ENCODE data around the gene CCSER1. TPM values are rescaled to one million over a fixed set of nuclear protein-coding genes. Genes with fewer than 3 reads are reported as not detected.

Gene CCSER1
- total and polyA plus RNA-seq, 2 experiments from 2014 or later, result not detected

DNA sequence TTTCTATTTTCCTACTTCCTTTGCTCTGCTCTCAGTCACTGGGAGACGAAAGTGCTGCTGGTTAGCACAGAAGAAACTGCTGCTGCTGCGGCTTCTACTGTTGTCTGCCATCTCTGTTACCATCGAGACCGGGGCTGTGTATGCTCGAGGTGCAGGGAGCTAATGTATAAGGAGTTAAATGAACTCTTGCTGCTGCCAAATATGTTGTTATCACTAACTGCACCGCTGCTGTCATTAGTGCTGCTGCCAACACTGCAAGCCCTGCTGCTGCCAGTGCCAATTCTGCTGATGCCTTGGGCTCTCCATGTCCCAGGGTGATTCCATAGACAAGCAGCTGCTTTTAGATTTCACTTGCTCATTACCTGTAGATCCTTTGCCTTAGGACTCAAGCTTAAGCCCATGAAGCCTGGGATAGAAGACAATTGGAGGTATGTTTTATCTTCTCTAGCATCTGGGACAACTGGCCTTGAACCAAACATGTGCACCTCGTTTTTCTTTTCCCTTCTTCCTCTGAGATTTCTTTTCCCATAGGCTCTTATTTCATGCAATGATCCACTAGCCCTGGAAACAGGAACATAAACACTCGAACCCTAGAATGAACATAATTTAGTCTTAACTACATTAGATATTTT is 107.8 kb downstream of the CCSER1 start:
- H3K36me3 ChIP-seq (ENCODE audit: low read depth), result no peaks in the 10 kb centered on the region
- 16% methylated on average over 8 of the region's 8 CpGs for WGBS, 2 experiments (ENCODE audit: low coverage in 1 of 2, low lambda C conversion rate in 2 of 2, missing lambda C conversion rate in 2 of 2)
- TF ChIP-seq EZH2phosphoT487 (IDR thresholded peaks at IDR 0.05; ENCODE audit: insufficient read depth, low read depth), result no peak
- no peak overlapping the region for H3K4me3 ChIP-seq
- H3K9me2 ChIP-seq (ENCODE audit: insufficient read depth), result no peaks in the 10 kb centered on the region
- in situ Hi-C loops (cut with MboI), result no loop called here
- no peaks in the 10 kb centered on the region for H3K27me3 ChIP-seq (replicated peaks; ENCODE audit: insufficient read depth)
- no peak overlapping the region for H3K27ac ChIP-seq
- no peak overlapping the region for H3K4me2 ChIP-seq (ENCODE audit: unreplicated experiment)
- H2AFZ ChIP-seq, result no peak overlapping the region
- H3K9ac ChIP-seq, result no peak overlapping the region
- H3K79me2 ChIP-seq (ENCODE audit: insufficient read depth), result no peaks in the 10 kb centered on the region
- DNase-seq, result no peak
- no peaks in the 10 kb centered on the region for H3K4me1 ChIP-seq (ENCODE audit: insufficient read depth)
- H4K20me1 ChIP-seq (ENCODE audit: insufficient read depth), result no peaks in the 10 kb centered on the region
- no peaks in the 10 kb centered on the region for H3F3A ChIP-seq (ENCODE audit: insufficient read depth)
- H3K9me3 ChIP-seq (ENCODE audit: low read depth), result no peaks in the 10 kb centered on the region

DNA sequence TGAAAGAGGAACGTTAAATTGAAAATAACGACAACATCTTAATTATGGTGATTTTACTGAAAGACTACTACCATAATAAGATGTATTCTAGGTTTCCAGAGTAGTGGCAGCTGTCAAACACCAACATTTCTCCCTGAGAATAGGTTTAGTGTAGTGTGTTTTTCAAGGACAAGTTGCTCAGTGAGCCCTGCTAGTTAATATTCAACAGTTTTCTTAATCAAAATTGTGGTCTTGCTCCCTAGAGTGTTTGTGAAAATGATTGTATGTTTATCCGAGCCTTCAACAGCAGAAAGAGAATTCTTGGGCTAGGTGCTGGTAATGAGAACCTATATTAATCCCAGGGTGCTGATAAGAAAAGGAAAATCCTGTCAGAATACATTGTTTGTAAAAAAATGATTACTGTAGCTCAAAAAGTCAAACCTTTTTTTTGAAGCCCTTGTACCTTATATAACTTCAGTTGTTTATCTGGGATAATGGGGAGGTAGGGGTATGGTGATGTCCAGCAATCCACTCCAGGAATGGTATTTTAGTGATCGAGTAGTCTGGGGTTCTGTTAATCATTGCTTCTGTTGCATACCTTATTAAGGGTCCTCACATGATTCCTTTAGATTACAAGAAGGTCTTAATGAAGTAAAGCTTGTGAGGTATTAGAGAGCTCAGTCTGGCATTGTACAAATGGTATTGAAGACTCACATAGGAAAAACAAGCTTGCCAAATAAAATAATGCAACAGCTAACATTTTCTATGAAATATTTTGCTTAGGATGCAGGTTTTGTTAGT is 110.7 kb downstream of the CCSER1 start:
- H2AFZ ChIP-seq, result no peak overlapping the region
- H3K4me3 ChIP-seq, result no peak overlapping the region
- H3K27ac ChIP-seq, result no peak overlapping the region
- H3K9ac ChIP-seq, result no peak overlapping the region
- H3K36me3 ChIP-seq (ENCODE audit: low read depth), result no peaks in the 10 kb centered on the region
- H3K9me3 ChIP-seq (ENCODE audit: low read depth), result no peaks in the 10 kb centered on the region
- WGBS, 2 experiments (ENCODE audit: low coverage in 1 of 2, low lambda C conversion rate in 2 of 2, missing lambda C conversion rate in 2 of 2), result 22 to 32% methylated on average over 4 of the region's 4 CpGs
- TF ChIP-seq EZH2phosphoT487 (IDR thresholded peaks at IDR 0.05; ENCODE audit: insufficient read depth, low read depth) (no peak), EZH2 (IDR thresholded peaks at IDR 0.05; ENCODE audit: insufficient read depth, poor library complexity, severe bottlenecking) (no peak)
- no peaks in the 10 kb centered on the region for H3F3A ChIP-seq (ENCODE audit: insufficient read depth)
- H3K4me2 ChIP-seq (ENCODE audit: unreplicated experiment), result no peak overlapping the region
- no peaks in the 10 kb centered on the region for H3K4me1 ChIP-seq (ENCODE audit: insufficient read depth)
- no peaks in the 10 kb centered on the region for H3K9me2 ChIP-seq (ENCODE audit: insufficient read depth)
- H4K20me1 ChIP-seq (ENCODE audit: insufficient read depth), result no peaks in the 10 kb centered on the region
- DNase-seq, result no peak
- H3K79me2 ChIP-seq (ENCODE audit: insufficient read depth), result no peaks in the 10 kb centered on the region
- H3K27me3 ChIP-seq (replicated peaks; ENCODE audit: insufficient read depth), result no peaks in the 10 kb centered on the region
- in situ Hi-C loops (cut with MboI), result no loop called here

DNA sequence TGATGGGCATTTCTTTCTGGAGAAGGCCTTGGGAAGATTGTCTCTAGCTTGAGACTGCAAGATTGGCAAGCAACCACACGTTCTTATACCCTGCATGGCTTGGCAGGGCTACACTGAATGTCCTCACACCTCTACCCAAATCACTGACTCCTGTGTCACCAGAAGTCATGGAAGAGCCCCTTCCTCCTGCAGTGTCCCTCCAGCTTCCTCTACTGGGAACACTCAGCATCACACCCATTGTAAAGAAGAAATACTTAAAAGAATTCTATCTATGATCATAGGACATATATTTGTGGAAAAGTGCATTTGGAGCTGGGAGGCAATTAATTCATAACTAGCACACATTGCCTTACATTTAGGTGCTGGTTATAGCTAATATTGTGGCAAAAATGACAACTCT is 113.1 kb downstream of the CCSER1 start:
- H3K4me2 ChIP-seq (ENCODE audit: unreplicated experiment), result no peak overlapping the region
- WGBS, 2 experiments (ENCODE audit: low coverage in 1 of 2, low lambda C conversion rate in 2 of 2, missing lambda C conversion rate in 2 of 2), result 0% methylated on average over 1 of the region's 1 CpG
- no peaks in the 10 kb centered on the region for H3K79me2 ChIP-seq (ENCODE audit: insufficient read depth)
- H3K27me3 ChIP-seq (replicated peaks; ENCODE audit: insufficient read depth), result no peaks in the 10 kb centered on the region
- no peak overlapping the region for H3K9ac ChIP-seq
- H3K9me2 ChIP-seq (ENCODE audit: insufficient read depth), result no peaks in the 10 kb centered on the region
- H3K36me3 ChIP-seq (ENCODE audit: low read depth), result no peaks in the 10 kb centered on the region
- H3F3A ChIP-seq (ENCODE audit: insufficient read depth), result no peaks in the 10 kb centered on the region
- in situ Hi-C loops (cut with MboI), result no loop called here
- no peaks in the 10 kb centered on the region for H3K9me3 ChIP-seq (ENCODE audit: low read depth)
- H3K4me1 ChIP-seq (ENCODE audit: insufficient read depth), result no peaks in the 10 kb centered on the region
- no peak for DNase-seq
- no peak for TF ChIP-seq EZH2 (IDR thresholded peaks at IDR 0.05; ENCODE audit: insufficient read depth, poor library complexity, severe bottlenecking)
- TF ChIP-seq EZH2phosphoT487 (IDR thresholded peaks at IDR 0.05; ENCODE audit: insufficient read depth, low read depth), result no peak
- no peak overlapping the region for H2AFZ ChIP-seq
- H4K20me1 ChIP-seq (ENCODE audit: insufficient read depth), result no peaks in the 10 kb centered on the region
- H3K4me3 ChIP-seq, result no peak overlapping the region
- no peak overlapping the region for H3K27ac ChIP-seq

DNA sequence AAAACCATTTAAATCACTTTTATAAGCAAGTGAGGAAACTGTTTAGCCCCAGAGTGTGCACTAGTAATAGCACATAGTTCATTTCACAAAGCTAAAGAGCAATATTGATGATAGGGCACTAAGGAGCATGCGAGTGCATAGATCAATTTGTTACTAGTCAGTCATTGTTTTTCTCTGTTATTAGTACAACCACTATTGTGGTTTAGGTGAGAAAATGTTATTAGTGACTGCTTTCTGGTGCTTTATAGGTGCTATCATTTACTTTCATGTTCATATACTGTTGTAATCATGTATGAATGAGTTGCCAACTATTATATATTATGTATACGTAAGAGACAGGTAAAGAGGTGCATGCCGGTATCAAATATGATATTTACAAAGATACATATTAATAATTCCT is 113.8 kb downstream of the CCSER1 start:
- WGBS, 2 experiments (ENCODE audit: low coverage in 1 of 2, low lambda C conversion rate in 2 of 2, missing lambda C conversion rate in 2 of 2), result 47 to 52% methylated on average over 3 of the region's 3 CpGs
- Histone ChIP-seq H3K4me1 (ENCODE audit: insufficient read depth) (no peaks in the 10 kb centered on the region), H4K20me1 (ENCODE audit: insufficient read depth) (no peaks in the 10 kb centered on the region), H3K4me2 (ENCODE audit: unreplicated experiment) (no peak overlapping the region), H3K27ac (no peak overlapping the region), H3K79me2 (ENCODE audit: insufficient read depth) (no peaks in the 10 kb centered on the region), H2AFZ (no peak overlapping the region), H3K27me3 (replicated peaks; ENCODE audit: insufficient read depth) (no peaks in the 10 kb centered on the region), H3K9ac (no peak overlapping the region), H3K9me3 (ENCODE audit: low read depth) (no peaks in the 10 kb centered on the region), H3K36me3 (ENCODE audit: low read depth) (no peaks in the 10 kb centered on the region), H3K4me3 (no peak overlapping the region), H3F3A (ENCODE audit: insufficient read depth) (no peaks in the 10 kb centered on the region), H3K9me2 (ENCODE audit: insufficient read depth) (no peaks in the 10 kb centered on the region)
- no peak for DNase-seq
- TF ChIP-seq EZH2 (IDR thresholded peaks at IDR 0.05; ENCODE audit: insufficient read depth, poor library complexity, severe bottlenecking), result no peak
- in situ Hi-C loops (cut with MboI), result no loop called here

Data from GM23248 (cell line).